HepG2 (cell line): ENCODE results near the gene RTN4RL2. TPM values are rescaled to one million over a fixed set of nuclear protein-coding genes. Genes with fewer than 3 reads are reported as not detected.
A peak's percentile ranks its signal among the peaks of the same experiment; 100 is the strongest.

Experiments
- ATF7 ChIP-seq, 2 experiments: fragments of 450-650 bp in 1 of 2; sonication (generic) in 1 of 2; formaldehyde crosslinking in 1 of 2; IDR thresholded peaks; 2 replicates each; pipeline versions ENCODE4 v1.4.0 to v1.6.1; 2016 to 2020; ENCODE audit warnings: antibody characterized with exemption in 1 of 2, mild to moderate bottlenecking in 1 of 2, missing genetic modification reagents in 1 of 2
- BORCS8-MEF2B ChIP-seq: sonication (generic); formaldehyde crosslinking; IDR thresholded peaks from 2 replicates; pipeline ENCODE4 v1.8.0; 2022; ENCODE audit warnings: mild to moderate bottlenecking, missing genetic modification reagents
- CENPX ChIP-seq: sonication (generic); formaldehyde crosslinking; IDR thresholded peaks from 2 replicates; pipeline ENCODE4 v1.9.0; 2021; ENCODE audit warnings: mild to moderate bottlenecking, missing genetic modification reagents, moderate library complexity
- DPF2 ChIP-seq: sonication (generic); formaldehyde crosslinking; IDR thresholded peaks from 2 replicates; pipeline ENCODE4 v1.4.0; 2020; ENCODE audit warnings: mild to moderate bottlenecking, low read depth, missing genetic modification reagents, borderline replicate concordance
- HOXA7 ChIP-seq: sonication (generic); formaldehyde crosslinking; IDR thresholded peaks from 2 replicates; pipeline ENCODE4 v1.8.1; 2022; ENCODE audit warnings: mild to moderate bottlenecking, missing genetic modification reagents, moderate library complexity
- IKZF1 ChIP-seq: fragments of 450-650 bp; IDR thresholded peaks from 2 replicates; pipeline ENCODE4 v1.7.1; 2016
- KDM1A ChIP-seq: IDR thresholded peaks from 2 replicates; pipeline ENCODE4 v1.6.1; 2016; ENCODE audit warnings: missing compliant biosample characterization
- LCORL ChIP-seq, 2 experiments: fragments of 450-650 bp in 1 of 2; sonication (generic) in 1 of 2; formaldehyde crosslinking in 1 of 2; IDR thresholded peaks; 2 replicates each; pipeline versions ENCODE4 v1.5.0 to v1.6.1; 2017 to 2020; ENCODE audit warnings: antibody characterized with exemption in 1 of 2, missing genetic modification reagents in 1 of 2
- MAFG ChIP-seq: sonication (generic); formaldehyde crosslinking; IDR thresholded peaks from 2 replicates; pipeline ENCODE4 v1.5.1; 2020; ENCODE audit warnings: mild to moderate bottlenecking, missing genetic modification reagents
- SALL1 ChIP-seq: sonication (generic); formaldehyde crosslinking; IDR thresholded peaks from 2 replicates; pipeline ENCODE4 v1.8.0; 2022; ENCODE audit warnings: mild to moderate bottlenecking, missing genetic modification reagents
- SMAD9 ChIP-seq: sonication (generic); formaldehyde crosslinking; IDR thresholded peaks from 2 replicates; pipeline ENCODE4 v1.5.1; 2020; ENCODE audit warnings: mild to moderate bottlenecking, missing genetic modification reagents
- ZBTB20 ChIP-seq: sonication (generic); formaldehyde crosslinking; IDR thresholded peaks from 2 replicates; pipeline ENCODE4 v1.8.1; 2023; ENCODE audit warnings: missing genetic modification reagents, low read depth, mild to moderate bottlenecking, borderline replicate concordance
- ZBTB38 ChIP-seq: sonication (generic); formaldehyde crosslinking; IDR thresholded peaks from 2 replicates; pipeline ENCODE4 v1.5.1; 2020; ENCODE audit warnings: mild to moderate bottlenecking, missing genetic modification reagents
- ZNF121 ChIP-seq: sonication (generic); formaldehyde crosslinking; IDR thresholded peaks from 2 replicates; pipeline ENCODE4 v1.5.0; 2020; ENCODE audit warnings: mild to moderate bottlenecking, missing genetic modification reagents
- ZNF205 ChIP-seq: IDR thresholded peaks from 2 replicates; pipeline ENCODE4 v1.6.1; 2018; ENCODE audit warnings: missing biosample characterization, missing genetic modification reagents
- ZNF251 ChIP-seq: sonication (generic); formaldehyde crosslinking; IDR thresholded peaks from 2 replicates; pipeline ENCODE4 v1.9.0; 2021; ENCODE audit warnings: mild to moderate bottlenecking, missing genetic modification reagents
- ZNF451 ChIP-seq: sonication (generic); formaldehyde crosslinking; IDR thresholded peaks from 2 replicates; pipeline ENCODE4 v1.5.0; 2020; ENCODE audit warnings: mild to moderate bottlenecking, missing genetic modification reagents
- ZNF768 ChIP-seq: sonication (generic); formaldehyde crosslinking; IDR thresholded peaks from 2 replicates; pipeline ENCODE4 v1.4.0; 2020; ENCODE audit warnings: missing genetic modification reagents
- ZNF777 ChIP-seq: sonication (generic); formaldehyde crosslinking; IDR thresholded peaks from 2 replicates; pipeline ENCODE4 v1.4.0; 2020; ENCODE audit warnings: missing genetic modification reagents
- ZNF788 ChIP-seq: sonication (generic); formaldehyde crosslinking; IDR thresholded peaks from 2 replicates; pipeline ENCODE4 v1.5.0; 2020; ENCODE audit warnings: mild to moderate bottlenecking, missing genetic modification reagents, borderline replicate concordance
- ZNF841 ChIP-seq: sonication (generic); formaldehyde crosslinking; IDR thresholded peaks from 2 replicates; pipeline ENCODE4 v1.8.1; 2023; ENCODE audit warnings: missing genetic modification reagents, borderline replicate concordance
- ZNF879 ChIP-seq: sonication (generic); formaldehyde crosslinking; IDR thresholded peaks from 2 replicates; pipeline ENCODE4 v1.8.1; 2023; ENCODE audit warnings: missing genetic modification reagents
- polyA plus RNA-seq, 8 experiments: library from polyadenylated mRNA; depleted of rRNA in 3 of 8; stranded (reverse) in 7 of 8; unstranded in 1 of 8; fragments of >200 nt; fragmentation: Illumina TruSeq in 4 of 8; extraction: Trizol in 4 of 8; gene quantifications; 2 replicates each; pipeline versions ENCODE4 v1.2.1 to v1.2.3, GENCODE V29; 2011 to 2016; ENCODE audit warnings: low read depth in 4 of 8, missing spikeins in 1 of 8, mixed read lengths in 1 of 8; ENCODE audit not compliant: insufficient read depth in 1 of 8
- total RNA-seq, 5 experiments: library from RNA; depleted of rRNA; stranded (reverse); fragments of >200 nt; fragmentation: Illumina TruSeq; extraction: Trizol; gene quantifications; 2 replicates each; pipeline ENCODE4 v1.2.3, GENCODE V29; 2016; ENCODE audit warnings: low read depth in 1 of 5
- TF ChIP-seq, protein P1 (sequence below): sonication (generic); formaldehyde crosslinking; IDR thresholded peaks from 2 replicates; pipeline ENCODE4 v1.8.0; 2022; ENCODE audit warnings: mild to moderate bottlenecking, missing genetic modification reagents, borderline replicate concordance
- TF ChIP-seq, protein P2 (sequence below): sonication (generic); formaldehyde crosslinking; IDR thresholded peaks from 2 replicates; pipeline ENCODE4 v1.5.1; 2020; ENCODE audit warnings: mild to moderate bottlenecking, missing genetic modification reagents, moderate library complexity
- TF ChIP-seq, protein P3 (sequence below): sonication (generic); formaldehyde crosslinking; IDR thresholded peaks from 2 replicates; pipeline ENCODE4 v1.5.0; 2020; ENCODE audit warnings: missing genetic modification reagents

RTN4RL2 gene
- total and polyA plus RNA-seq, 2 of the 13 experiments (the other 11 are each of a cell fraction or from before 2014, with no cell fraction given), result 1.3 to 4.3 TPM

DNA sequence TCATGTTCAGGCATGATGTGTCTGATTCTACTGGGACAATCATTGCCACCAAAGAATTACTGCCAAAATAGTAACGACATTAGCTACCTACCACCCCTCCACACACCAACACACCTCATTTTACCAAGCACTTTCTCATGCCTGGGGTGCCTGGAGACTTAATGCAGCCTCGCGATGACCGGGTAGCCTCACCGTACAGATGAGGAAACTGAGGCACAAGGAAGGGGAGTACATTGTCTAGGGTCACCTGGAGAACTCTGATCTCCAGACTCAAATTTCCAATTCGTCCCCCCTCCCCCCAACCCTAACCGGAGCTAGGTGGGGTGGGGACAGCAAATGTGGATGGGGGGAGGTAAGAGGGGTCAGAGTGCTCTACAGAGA is 2.7 kb upstream of the RTN4RL2 start (continued):
- TF ChIP-seq, protein P1, sequence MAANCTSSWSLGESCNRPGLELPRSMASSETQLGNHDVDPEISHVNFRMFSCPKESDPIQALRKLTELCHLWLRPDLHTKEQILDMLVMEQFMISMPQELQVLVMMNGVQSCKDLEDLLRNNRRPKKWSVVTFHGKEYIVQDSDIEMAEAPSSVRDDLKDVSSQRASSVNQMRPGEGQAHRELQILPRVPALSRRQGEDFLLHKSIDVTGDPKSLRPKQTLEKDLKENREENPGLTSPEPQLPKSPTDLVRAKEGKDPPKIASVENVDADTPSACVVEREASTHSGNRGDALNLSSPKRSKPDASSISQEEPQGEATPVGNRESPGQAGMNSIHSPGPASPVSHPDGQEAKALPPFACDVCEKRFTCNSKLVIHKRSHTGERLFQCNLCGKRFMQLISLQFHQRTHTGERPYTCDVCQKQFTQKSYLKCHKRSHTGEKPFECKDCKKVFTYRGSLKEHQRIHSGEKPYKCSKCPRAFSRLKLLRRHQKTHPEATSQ (CRISPR knock-in tag), result no peak
- TF ChIP-seq ATF7 (IDR thresholded peaks at IDR 0.05) (no peak), ATF7 (CRISPR knock-in tag; IDR thresholded peaks at IDR 0.05) (no peak), MAFG (CRISPR knock-in tag) (no peak), ZNF777 (peak; percentile 46; the same call in 1 of the 2 replicates), KDM1A (CRISPR knock-in tag) (0 out of 2 replicates have a peak, but pooled peaks have one; percentile 13), ZNF121 (CRISPR knock-in tag) (no peak), ZNF451 (CRISPR knock-in tag) (no peak), ZNF251 (CRISPR knock-in tag) (0 out of 2 replicates have a peak, but pooled peaks have one; percentile 47), SALL1 (CRISPR knock-in tag) (no peak), ZNF841 (CRISPR knock-in tag) (no peak), ZBTB38 (CRISPR knock-in tag) (0 out of 2 replicates have a peak, but pooled peaks have one; percentile 7), DPF2 (CRISPR knock-in tag) (0 out of 2 replicates have a peak, but pooled peaks have one; percentile 7), ZNF768 (no peak), ZBTB20 (CRISPR knock-in tag) (no peak), LCORL (IDR thresholded peaks at IDR 0.05) (no peak), LCORL (CRISPR knock-in tag; IDR thresholded peaks at IDR 0.05) (peak; percentile 43; the same call in 1 of the 2 replicates), SMAD9 (CRISPR knock-in tag) (no peak), BORCS8-MEF2B (CRISPR knock-in tag) (no peak), IKZF1 (no peak), HOXA7 (CRISPR knock-in tag) (no peak), ZNF205 (CRISPR knock-in tag) (peak; percentile 6; the same call in 1 of the 2 replicates), ZNF879 (CRISPR knock-in tag) (no peak), ZNF788 (peak; percentile 40; the same call in 1 of the 2 replicates), CENPX (CRISPR knock-in tag) (no peak)
- TF ChIP-seq, protein P2, sequence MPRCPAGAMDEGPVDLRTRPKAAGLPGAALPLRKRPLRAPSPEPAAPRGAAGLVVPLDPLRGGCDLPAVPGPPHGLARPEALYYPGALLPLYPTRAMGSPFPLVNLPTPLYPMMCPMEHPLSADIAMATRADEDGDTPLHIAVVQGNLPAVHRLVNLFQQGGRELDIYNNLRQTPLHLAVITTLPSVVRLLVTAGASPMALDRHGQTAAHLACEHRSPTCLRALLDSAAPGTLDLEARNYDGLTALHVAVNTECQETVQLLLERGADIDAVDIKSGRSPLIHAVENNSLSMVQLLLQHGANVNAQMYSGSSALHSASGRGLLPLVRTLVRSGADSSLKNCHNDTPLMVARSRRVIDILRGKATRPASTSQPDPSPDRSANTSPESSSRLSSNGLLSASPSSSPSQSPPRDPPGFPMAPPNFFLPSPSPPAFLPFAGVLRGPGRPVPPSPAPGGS (CRISPR knock-in tag), result no peak
- TF ChIP-seq, protein P3, sequence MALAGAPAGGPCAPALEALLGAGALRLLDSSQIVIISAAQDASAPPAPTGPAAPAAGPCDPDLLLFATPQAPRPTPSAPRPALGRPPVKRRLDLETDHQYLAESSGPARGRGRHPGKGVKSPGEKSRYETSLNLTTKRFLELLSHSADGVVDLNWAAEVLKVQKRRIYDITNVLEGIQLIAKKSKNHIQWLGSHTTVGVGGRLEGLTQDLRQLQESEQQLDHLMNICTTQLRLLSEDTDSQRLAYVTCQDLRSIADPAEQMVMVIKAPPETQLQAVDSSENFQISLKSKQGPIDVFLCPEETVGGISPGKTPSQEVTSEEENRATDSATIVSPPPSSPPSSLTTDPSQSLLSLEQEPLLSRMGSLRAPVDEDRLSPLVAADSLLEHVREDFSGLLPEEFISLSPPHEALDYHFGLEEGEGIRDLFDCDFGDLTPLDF (CRISPR knock-in tag), result no peak
